ENCODE results near the gene TIMP3. TPM values are rescaled to one million over a fixed set of nuclear protein-coding genes. Genes with fewer than 3 reads are reported as not detected.

Gene TIMP3
- polyA plus RNA-seq, 3 donors = 46.5 to 305 (median 262) TPM

DNA sequence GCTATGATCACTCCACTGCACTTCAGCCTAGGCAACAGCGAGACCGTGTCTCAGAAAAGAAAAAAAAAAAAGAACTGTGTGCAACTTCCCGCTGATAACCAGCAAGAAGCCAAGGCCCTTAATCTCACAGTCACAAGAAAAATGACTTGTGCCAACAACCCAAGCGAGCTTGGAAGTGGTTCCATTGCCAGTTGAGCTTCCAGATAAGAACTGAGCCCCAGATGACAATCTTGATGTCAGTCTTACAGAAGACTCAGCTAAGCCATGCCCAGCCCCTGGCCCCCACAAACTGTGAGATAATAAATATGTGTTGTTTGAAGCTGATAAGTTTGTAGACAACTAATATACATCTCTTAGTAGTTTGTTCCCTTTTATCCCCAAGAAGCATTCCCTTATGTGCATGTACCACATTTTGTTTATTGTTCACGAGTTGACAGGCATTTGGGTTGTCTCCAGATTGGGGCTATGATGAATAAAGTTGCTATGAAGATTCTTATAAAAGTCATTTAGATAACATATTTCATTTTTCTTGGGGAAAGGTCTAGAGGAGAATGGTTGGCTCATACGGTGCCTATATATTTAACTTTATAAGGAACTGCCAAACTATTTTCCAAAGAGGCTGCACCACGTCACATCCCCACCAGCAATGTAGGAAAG is 85.9 kb downstream of the TIMP3 start:
- WGBS, 3 donors = 61 to 71% (median 65%) methylated on average over 7 of the region's 7 CpGs
- no peak overlapping the region for H3K27ac ChIP-seq (ENCODE audit: low read depth, low read length)

- no peak overlapping the region for H3K27ac ChIP-seq (ENCODE audit: low read depth, low read length)
- 79 to 95% (median 90%) methylated on average over 3 of the region's 3 CpGs for WGBS, 3 donors
Observed at GRCh38 chr22:32888976-32889375, 87.5 kb downstream of the TIMP3 start.

- no peak overlapping the region for H3K27ac ChIP-seq (ENCODE audit: low read depth, low read length)
- WGBS, 3 donors = 59 to 93% (median 81%) methylated on average over 7 of the region's 7 CpGs
Observed at GRCh38 chr22:32896891-32897290, 95.4 kb downstream of the TIMP3 start.

GRCh38 chr22:32897400-32897799 is 95.9 kb downstream of the TIMP3 start:
- no peak overlapping the region for H3K27ac ChIP-seq (ENCODE audit: low read depth, low read length)
- WGBS, 3 donors = 91 to 97% (median 97%) methylated on average over 5 of the region's 5 CpGs

GRCh38 chr22:32900886-32901635 is 99.6 kb downstream of the TIMP3 start:
- 72 to 90% (median 84%) methylated on average over 4 of the region's 4 CpGs for WGBS, 3 donors

GRCh38 chr22:32901925-32902324 is 100.4 kb downstream of the TIMP3 start:
- H3K27ac ChIP-seq (ENCODE audit: low read depth, low read length) = no peak overlapping the region
- 32 to 98% (median 50%) methylated on average over 1 of the region's 1 CpG for WGBS, 3 donors

More at GRCh38 chr22:32900886-32901635, 99.6 kb downstream of the TIMP3 start:
- H3K27ac ChIP-seq (ENCODE audit: low read depth, low read length) = no peak overlapping the region

DNA sequence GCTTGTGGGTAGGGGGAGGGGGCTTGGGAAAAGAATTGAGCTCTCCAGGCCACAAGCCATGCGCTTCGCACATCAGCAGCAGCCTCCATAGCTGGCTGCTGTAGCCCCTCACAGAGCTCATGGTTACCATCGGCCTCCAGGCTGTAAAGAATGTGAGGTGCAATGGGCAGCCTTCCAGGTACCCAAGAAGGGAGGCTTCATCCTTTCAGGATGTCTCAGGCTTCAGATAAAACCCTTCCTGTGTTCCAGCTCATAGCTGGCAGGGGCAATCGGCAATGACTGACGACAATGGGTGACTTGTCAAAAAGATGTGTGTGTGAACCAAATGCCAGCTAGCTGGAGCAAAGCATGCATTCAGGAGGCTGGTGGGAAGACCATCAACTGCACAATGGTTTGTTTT is 102.0 kb downstream of the TIMP3 start:
- WGBS, 3 donors = 82 to 87% (median 85%) methylated on average over 5 of the region's 5 CpGs
- H3K27ac ChIP-seq (ENCODE audit: low read depth, low read length) = no peak overlapping the region

DNA sequence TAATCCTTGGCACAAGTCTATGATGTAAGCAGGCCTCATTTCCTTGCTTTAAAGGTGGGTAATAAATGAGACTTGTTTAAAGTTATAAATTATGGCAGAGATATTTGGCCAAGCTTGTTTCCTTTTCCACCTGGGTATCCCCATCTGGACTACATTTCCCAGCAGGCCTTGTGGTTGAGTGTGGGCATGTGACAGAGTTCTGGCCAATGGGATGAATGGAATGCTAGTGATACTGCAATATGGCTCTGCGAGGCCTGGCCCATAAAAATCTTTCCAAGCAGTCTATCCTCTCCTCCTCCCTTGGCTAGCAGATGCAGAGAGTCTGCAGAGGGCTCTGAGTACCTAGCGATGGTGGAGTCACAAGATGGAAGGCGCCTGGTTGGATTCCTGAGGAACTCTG is 102.5 kb downstream of the TIMP3 start:
- WGBS, 3 donors = 78 to 88% (median 82%) methylated on average over 3 of the region's 3 CpGs
- H3K27ac ChIP-seq (ENCODE audit: low read depth, low read length) = no peak overlapping the region

- WGBS, 3 donors = 86 to 95% (median 91%) methylated on average over 3 of the region's 3 CpGs
- H3K27ac ChIP-seq (ENCODE audit: low read depth, low read length) = no peak overlapping the region
Observed at GRCh38 chr22:32905400-32905799, 103.9 kb downstream of the TIMP3 start.

DNA sequence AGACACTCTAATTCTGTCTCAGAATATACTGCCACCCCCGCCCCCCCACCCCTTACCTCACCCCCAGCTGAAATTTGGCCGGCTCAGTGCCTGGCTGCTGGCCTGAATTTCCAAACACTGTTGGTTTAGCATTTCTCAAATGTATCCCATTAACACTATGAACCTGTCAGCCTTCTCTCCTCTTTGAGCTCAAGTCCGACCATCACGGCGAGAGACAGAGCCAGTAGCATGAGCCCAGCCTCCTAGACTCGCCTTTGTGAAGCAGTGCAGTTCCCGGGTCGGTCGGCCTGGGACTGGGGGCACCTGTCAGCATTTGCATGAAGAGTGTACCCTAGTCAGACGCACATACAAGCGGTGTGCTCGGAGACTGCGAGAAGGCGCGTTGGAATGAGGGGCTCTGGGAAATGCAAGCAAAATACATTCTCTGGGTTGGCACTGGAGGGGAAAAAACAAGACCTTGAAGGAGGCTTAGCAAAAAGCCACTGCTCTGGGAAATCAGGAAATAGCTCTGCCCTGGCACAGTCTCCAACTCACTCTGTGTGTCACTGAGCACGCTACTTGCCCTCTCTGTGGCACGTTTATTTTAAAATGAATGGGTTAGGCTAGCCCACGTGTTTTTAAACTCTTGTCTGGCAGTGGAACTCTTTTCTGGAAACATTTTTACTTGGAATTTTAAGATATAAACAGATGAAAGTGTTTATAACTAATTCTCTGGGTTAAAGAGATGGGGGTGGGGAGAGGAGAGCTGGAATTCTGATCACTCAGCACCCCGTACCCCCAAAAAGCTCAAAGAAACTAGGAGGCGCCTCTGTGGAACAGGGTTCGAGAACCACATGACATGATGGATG is 108.3 kb downstream of the TIMP3 start:
- whole genome bisulfite sequencing, 3 donors = 42 to 68% (median 65%) methylated on average over 21 of the region's 21 CpGs
- H3K27ac ChIP-seq (ENCODE audit: low read depth, low read length) = no peak overlapping the region

DNA sequence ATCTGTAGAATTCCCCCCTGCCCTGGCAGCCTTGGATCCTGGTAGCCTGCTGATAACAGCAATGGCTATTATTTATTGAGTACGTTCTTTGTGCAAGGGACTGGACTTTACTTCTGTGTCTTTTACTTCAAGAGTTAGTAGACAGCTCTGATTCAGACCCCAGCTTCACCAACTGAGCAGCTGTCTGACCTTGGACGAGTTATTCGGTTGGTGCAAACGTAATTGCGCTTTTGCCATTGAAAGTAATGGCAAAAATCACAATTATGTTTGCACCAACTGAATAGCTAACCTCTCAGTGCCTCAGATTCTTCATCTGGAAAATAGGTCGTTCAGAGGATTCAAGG is 108.9 kb downstream of the TIMP3 start:
- 32 to 77% (median 76%) methylated on average over 6 of the region's 6 CpGs for WGBS, 3 donors
- H3K27ac ChIP-seq (ENCODE audit: low read depth, low read length) = no peak overlapping the region

DNA sequence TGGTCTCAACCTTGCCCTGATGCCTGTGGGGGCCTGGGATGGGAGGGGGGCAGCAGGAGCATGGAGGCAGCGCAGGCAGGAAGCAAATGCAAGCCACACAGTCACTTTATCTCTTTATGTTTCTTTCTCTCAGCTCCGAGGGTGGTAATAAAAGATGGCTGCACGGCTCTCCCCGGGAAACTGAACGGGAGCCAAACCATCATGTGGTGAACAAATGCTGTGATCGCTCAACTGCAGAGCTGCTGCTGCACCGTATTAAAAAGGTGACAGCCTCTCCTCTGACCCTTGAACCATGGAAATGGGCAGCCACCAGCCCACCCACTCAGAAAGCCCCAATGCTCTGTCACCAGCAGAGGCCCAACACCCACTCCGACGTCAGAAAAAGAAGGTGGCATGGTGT is 110.0 kb downstream of the TIMP3 start:
- H3K27ac ChIP-seq (ENCODE audit: low read depth, low read length) = no peak overlapping the region
- 57 to 60% (median 59%) methylated on average over 9 of the region's 9 CpGs for WGBS, 3 donors

Data from adipose tissue (tissue), 3 donors.